ENCODE data around the gene COL23A1.

DNA sequence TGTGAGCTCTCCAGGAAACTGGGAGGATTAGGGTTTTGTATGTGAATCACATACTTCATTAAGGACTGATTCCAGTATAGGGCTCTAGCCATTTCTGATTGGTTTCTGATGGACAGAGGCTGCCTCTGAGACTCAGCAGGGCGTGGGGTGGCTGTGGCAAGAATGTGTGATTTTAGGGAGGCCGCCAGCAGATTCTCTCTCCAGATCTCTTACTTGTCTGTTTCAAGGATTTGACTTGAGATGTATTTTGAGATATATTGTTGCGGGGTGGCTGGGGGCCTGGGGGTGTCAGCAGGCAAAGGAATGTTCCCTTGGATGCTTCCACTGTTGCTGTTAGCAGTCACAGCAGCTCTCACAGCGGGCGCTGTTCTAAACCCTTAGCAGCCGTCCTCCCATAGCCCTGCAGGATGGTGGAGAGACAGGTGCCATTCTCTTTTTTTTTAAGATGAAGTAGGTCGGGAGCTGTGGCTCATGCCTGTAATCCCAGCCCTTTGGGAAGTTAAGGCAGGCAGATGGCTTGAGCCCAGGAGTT is 393.8 kb downstream of the COL23A1 start:
- TF ChIP-seq EZH2 (IDR thresholded peaks at IDR 0.05), result no peak
- TF ChIP-seq POLR2AphosphoS5 (IDR thresholded peaks at IDR 0.05; ENCODE audit: borderline replicate concordance, low read depth, low read length), result no peak

All from SK-N-MC (cell line).